Brain microvascular endothelial cell (primary cell): ENCODE results near the gene SPATA7.

Experiments used
- DNase-seq: peaks from one replicate; pipeline ENCODE4 v3.0.0-alpha.2; 2020
- H3K27ac ChIP-seq: fragments of 250-450 bp; sonication (Bioruptor Pico); 2 replicates; pipeline ENCODE4 v1.5.1; 2020; ENCODE audit warnings: mild to moderate bottlenecking, moderate library complexity
- H3K27me3 ChIP-seq: fragments of 250-450 bp; sonication (Bioruptor Pico); replicated peaks from 2 replicates; pipeline ENCODE4 v1.5.1; 2020; ENCODE audit warnings: mild to moderate bottlenecking
- H3K36me3 ChIP-seq: fragments of 250-450 bp; sonication (Bioruptor Pico); replicated peaks from 2 replicates; pipeline ENCODE4 v1.5.1; 2020; ENCODE audit warnings: mild to moderate bottlenecking
- H3K4me3 ChIP-seq: 2 replicates; pipeline ENCODE4 v1.5.1; 2011; ENCODE audit warnings: low read depth, mild to moderate bottlenecking, control low read depth, low read length, moderate library complexity
- in situ Hi-C: cut with HindIII; loops from 2 replicates; pipeline ENCODE4 v1.10.0; 2017; ENCODE audit warnings: low sequenced_read_pairs, low pct_ligation_motif_present
- TF ChIP-seq, protein P1 (sequence below): IDR thresholded peaks from 2 replicates; pipeline ENCODE4 v1.5.1; 2011; ENCODE audit warnings: low read depth, mild to moderate bottlenecking, moderate library complexity, low read length, control low read depth, inconsistent platforms; ENCODE audit errors: missing control alignments

The SPATA7 gene

DNA sequence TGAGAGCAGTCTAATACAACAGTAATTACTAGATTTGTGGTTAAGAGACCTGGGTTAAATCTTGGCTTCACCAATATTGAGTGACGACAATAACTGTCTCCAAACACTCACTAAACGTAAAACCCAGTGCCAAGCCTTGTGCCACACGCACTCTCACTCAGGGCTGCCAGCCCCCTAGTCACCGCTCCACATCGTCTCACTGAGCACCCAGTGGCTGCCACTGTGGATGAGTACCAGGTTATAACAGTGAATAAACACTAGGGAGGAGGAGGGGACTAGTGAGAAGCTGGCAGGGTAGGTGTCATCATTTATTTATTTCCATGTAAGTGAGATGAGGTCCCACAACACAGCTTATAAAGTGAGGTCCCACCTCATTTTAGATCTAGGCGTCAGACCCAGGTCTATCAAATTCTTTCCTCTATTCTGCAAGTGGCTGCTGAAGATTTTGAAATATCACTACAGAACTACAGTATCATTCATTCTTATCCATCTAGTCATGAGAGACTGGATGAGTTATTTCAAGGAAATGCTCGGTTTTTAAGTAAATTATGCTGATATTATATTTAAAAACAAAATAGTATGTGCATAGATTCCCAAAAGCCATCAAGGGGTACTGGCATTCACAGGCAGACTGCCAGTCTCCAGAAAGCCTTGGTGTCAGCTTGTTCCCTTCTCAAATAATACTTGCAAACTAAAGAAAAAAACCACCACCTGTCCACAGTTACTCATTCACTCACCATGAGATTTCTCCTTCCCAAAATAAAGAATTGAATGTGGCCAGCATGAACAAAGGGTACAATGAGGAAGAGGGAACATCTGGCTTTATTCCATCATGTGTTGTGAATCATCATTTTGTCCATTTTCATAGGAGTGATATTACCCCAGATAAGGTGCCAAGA lies 85.3 kb downstream of the SPATA7 start:
- peaks cover 8% of the 10 kb centered on the region for H3K36me3 ChIP-seq
- no peak overlapping the region for H3K27ac ChIP-seq
- in situ Hi-C loops, result no loop called here
- DNase-seq, result no peak
- TF ChIP-seq, protein P1, sequence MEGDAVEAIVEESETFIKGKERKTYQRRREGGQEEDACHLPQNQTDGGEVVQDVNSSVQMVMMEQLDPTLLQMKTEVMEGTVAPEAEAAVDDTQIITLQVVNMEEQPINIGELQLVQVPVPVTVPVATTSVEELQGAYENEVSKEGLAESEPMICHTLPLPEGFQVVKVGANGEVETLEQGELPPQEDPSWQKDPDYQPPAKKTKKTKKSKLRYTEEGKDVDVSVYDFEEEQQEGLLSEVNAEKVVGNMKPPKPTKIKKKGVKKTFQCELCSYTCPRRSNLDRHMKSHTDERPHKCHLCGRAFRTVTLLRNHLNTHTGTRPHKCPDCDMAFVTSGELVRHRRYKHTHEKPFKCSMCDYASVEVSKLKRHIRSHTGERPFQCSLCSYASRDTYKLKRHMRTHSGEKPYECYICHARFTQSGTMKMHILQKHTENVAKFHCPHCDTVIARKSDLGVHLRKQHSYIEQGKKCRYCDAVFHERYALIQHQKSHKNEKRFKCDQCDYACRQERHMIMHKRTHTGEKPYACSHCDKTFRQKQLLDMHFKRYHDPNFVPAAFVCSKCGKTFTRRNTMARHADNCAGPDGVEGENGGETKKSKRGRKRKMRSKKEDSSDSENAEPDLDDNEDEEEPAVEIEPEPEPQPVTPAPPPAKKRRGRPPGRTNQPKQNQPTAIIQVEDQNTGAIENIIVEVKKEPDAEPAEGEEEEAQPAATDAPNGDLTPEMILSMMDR, result no peak
- H3K4me3 ChIP-seq, result no peak overlapping the region
- H3K27me3 ChIP-seq, result no peaks in the 10 kb centered on the region

DNA sequence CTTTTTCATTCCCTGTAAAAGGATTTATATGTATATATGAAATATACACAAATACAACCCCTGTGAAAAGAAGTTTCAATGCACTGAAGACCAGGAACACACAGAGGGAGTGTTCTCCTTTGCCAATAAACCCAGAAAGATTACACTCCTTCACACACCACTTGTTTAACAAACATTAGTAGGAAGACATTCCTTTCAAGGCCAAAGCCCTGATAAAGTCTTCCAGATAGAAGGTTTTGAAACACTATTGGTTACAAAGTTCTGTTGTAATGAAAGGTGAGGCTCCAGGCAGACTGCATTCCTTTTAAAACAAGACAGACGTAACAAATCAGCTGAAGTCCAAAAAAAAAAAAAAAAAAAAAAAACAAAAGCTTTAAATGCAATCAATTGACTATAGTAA lies 88.3 kb downstream of the SPATA7 start:
- Histone ChIP-seq H3K27ac (no peak overlapping the region), H3K27me3 (no peaks in the 10 kb centered on the region), H3K36me3 (peaks cover 7% of the 10 kb centered on the region), H3K4me3 (no peak overlapping the region)
- TF ChIP-seq, protein P1, result no peak
- in situ Hi-C loops, result no loop called here
- no peak for DNase-seq

DNA sequence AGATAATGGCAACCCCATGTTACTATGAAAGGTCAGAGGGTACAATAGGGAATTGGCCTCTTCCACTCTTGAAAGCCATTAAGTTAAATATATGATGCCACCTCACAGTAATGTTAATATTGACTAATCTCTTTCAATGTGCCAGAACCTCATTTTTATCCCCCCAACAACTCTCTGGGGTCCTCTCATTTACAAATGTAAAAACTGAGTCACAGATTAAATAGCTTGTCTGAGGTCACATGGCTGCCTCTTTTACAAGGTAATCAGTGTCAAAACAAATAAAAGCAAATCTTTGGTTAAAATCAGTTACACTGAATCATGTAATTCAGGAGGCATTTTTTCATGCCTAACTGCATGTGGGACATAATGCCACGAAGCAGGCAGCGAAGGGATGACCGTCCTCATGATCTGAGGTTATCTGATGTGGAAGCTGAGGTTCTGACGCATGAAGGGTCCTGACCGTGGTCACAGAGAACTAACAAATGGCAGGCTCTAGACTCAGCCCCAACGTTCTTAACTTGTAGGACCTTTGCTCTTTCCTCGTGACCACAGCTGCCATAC lies 90.8 kb downstream of the SPATA7 start:
- no peak for DNase-seq
- in situ Hi-C loops, result no loop called here
- Histone ChIP-seq H3K36me3 (peaks cover 17% of the 10 kb centered on the region), H3K27ac (no peak overlapping the region), H3K27me3 (no peaks in the 10 kb centered on the region), H3K4me3 (no peak overlapping the region)
- TF ChIP-seq, protein P1, result no peak

DNA sequence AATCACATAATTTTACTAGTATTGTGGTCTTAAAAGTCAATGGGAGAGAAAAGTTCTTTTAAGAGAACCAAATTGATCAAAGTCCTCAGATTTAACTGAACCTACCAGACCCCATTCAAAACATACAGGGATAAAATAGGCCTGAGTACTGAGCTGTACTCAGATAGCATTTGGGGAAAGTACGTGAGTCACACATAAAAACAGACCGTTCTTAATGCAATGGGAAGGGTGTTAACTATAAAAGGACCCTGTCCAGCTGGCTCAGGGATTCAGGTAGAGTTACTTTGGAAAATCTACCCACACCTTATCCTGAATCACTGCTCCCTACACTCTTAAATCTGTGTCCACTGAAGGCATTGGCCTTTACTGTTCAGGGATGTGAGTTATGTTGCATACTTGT lies 91.4 kb downstream of the SPATA7 start:
- no peak overlapping the region for H3K27ac ChIP-seq
- H3K36me3 ChIP-seq, result peaks cover 17% of the 10 kb centered on the region
- no peak for DNase-seq
- in situ Hi-C loops, result no loop called here
- TF ChIP-seq, protein P1, result no peak
- H3K4me3 ChIP-seq, result no peak overlapping the region
- H3K27me3 ChIP-seq, result no peaks in the 10 kb centered on the region

DNA sequence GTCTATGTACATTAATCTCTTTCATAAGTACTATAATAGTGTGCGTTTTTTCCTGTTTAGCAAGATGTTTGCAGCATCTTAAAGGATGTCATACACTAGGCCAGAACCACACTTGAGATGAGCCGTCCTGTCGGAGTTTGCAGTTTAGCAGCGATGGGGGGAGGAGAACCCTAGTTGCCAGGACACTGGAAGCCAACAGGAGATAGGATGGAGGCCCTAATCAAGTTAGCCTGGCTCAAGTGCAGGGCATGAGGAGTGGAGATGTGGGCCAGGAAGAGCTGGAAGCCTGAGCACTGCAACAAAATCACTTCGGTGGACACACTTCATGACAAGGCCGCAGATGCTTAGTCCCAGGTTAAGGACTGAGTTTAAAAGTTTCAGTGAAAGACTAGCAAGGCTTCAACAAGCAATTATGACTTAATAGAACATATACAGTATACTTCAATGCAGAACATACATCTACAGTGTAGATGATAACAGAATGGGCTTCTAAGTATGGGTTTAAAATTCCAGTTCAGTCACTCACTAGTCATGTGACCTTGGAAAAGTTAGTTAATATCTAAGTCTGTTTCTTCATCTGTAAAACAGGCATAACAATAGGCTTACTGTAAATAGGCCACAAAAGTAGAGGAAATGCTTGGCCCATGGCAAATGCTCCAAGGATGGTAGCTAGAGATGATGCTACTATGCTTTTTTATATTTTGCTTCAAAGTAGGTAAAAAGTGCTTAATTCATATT lies 92.2 kb downstream of the SPATA7 start:
- peaks cover 17% of the 10 kb centered on the region for H3K36me3 ChIP-seq

More for the DNA sequence above, 92.2 kb downstream of the SPATA7 start:
- H3K4me3 ChIP-seq, result no peak overlapping the region
- no peak overlapping the region for H3K27ac ChIP-seq
- DNase-seq, result no peak
- H3K27me3 ChIP-seq, result no peaks in the 10 kb centered on the region
- in situ Hi-C loops, result no loop called here
- TF ChIP-seq, protein P1, result no peak
